Measurements from ENCODE around the gene SGCB. TPM values are rescaled to one million over a fixed set of nuclear protein-coding genes. Genes with fewer than 3 reads are reported as not detected.

Gene SGCB
- total RNA-seq, 1 experiment from 2014 or later: 42.4 TPM

GRCh38 chr4:52019936-52020657 is 18.0 kb downstream of the SGCB start, which contains the start of gene LRRC66:
TSS of gene LRRC66 (minus strand) at chr4:52020363. CDS start at chr4:52017613, 2,750 bp downstream.
- DNase-seq (ENCODE audit: low read depth): no peak

GRCh38 chr4:52017814-52018213 is 20.3 kb downstream of the SGCB start:
- DNase-seq (ENCODE audit: low read depth): no peak

- DNase-seq (ENCODE audit: low read depth): no peak
These were observed 21.1 kb downstream of the SGCB start for GRCh38 chr4:52016981-52017380.

- DNase-seq (ENCODE audit: low read depth): peak; percentile 27
These were observed 22.7 kb downstream of the SGCB start for GRCh38 chr4:52015366-52015765.

- DNase-seq (ENCODE audit: low read depth): no peak
These were observed 23.2 kb downstream of the SGCB start for GRCh38 chr4:52014903-52015302.

- no peak for DNase-seq (ENCODE audit: low read depth)
These were observed 25.4 kb downstream of the SGCB start for GRCh38 chr4:52012651-52013050.

- peak; percentile 2 for DNase-seq (ENCODE audit: low read depth)
These were observed 27.1 kb downstream of the SGCB start for GRCh38 chr4:52010986-52011385.

- DNase-seq (ENCODE audit: low read depth): no peak
These were observed 31.2 kb downstream of the SGCB start for GRCh38 chr4:52006887-52007286.

GRCh38 chr4:52005604-52006273 is 32.4 kb downstream of the SGCB start:
- no peak for DNase-seq (ENCODE audit: low read depth)

- DNase-seq (ENCODE audit: low read depth): no peak
These were observed 33.7 kb downstream of the SGCB start for GRCh38 chr4:52004414-52004813.

- DNase-seq (ENCODE audit: low read depth): peak; percentile 18
These were observed 36.5 kb downstream of the SGCB start for GRCh38 chr4:52001616-52002015.

GRCh38 chr4:51999250-51999649 is 38.8 kb downstream of the SGCB start:
- no peak for DNase-seq (ENCODE audit: low read depth)

- no peak for DNase-seq (ENCODE audit: low read depth)
These were observed 39.3 kb downstream of the SGCB start for GRCh38 chr4:51998837-51999236.

GRCh38 chr4:51997647-51998046 is 40.5 kb downstream of the SGCB start:
- DNase-seq (ENCODE audit: low read depth): no peak

GRCh38 chr4:51995647-51996220 is 42.4 kb downstream of the SGCB start:
- no peak for DNase-seq (ENCODE audit: low read depth)

Other genes with a start within 250 kb of the SGCB start
- 23.3 and 26.2 TPM in 2 replicates for gene DCUN1D4, start 195.1 kb downstream of the SGCB start, total RNA-seq (2014; rRNA removed)
- gene LRRC66, start 17.9 kb downstream of the SGCB start, total RNA-seq (2014; rRNA removed): 0.32 and 0.57 TPM in 2 replicates
- not detected in 2 replicates for gene SPATA18, start 13.0 kb upstream of the SGCB start, total RNA-seq (2014; rRNA removed)

All from LHCN-M2 (cell line).